Tongue (tissue), 3 donors: ENCODE data around the gene ZFP57. TPM values are rescaled to one million over a fixed set of nuclear protein-coding genes. Genes with fewer than 3 reads are reported as not detected.

ENCODE experiments used
- DNase-seq: peaks from one replicate; pipeline ENCODE4 v3.0.0-alpha.2; 2015
- small RNA-seq: library from RNA; depleted of rRNA; stranded (forward); fragments of <200 nt; gene quantifications from one replicate; pipeline ENCODE3, GENCODE V24; 2014; ENCODE audit warnings: low replicate concordance
- total RNA-seq: library from RNA; depleted of rRNA; stranded (reverse); fragments of >200 nt; gene quantifications from one replicate; pipeline ENCODE4 v1.2.3, GENCODE V29; 2014

Gene ZFP57
- total RNA-seq, 1 donor from 2014 or later: not detected

GRCh38 chr6:29625337-29625930, 55.5 kb downstream of the ZFP57 start:
- no peak for DNase-seq

DNA sequence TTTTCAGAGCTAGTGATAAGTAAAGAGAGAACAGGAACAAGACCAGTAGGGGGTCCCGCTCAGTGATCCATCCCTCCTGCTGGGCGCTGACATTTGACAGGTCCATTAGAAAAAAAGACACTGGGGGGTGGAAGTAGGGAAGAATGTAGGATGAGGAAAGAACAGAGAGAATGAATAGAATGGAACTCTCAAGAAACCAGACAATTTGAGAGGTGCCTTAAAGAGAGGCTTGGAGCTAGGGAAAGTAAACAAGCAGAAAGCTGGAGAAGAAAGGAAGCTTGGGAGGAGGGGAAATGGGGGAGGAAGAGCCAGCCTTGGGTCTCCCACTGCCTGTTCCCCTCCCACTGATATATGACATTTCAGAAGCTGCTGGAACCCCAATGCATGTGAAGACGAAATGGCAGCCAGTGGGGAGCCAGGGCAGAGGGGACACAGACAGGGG, 56.4 kb downstream of the ZFP57 start:
- no peak for DNase-seq

Small RNA genes lying within 50 kb of the gene (small RNA-seq; reads per million reads assigned to genes)
- not detected for gene SUMO2P1

Other genes starting within 250 kb of the ZFP57 start
- gene OR10C1, start 241.8 kb downstream of the ZFP57 start, total RNA-seq: not detected
- gene OR11A1, start 224.1 kb downstream of the ZFP57 start, total RNA-seq: not detected
- gene OR2H1, start 224.0 kb downstream of the ZFP57 start, total RNA-seq: not detected
- not detected for gene MAS1L, start 193.2 kb downstream of the ZFP57 start, total RNA-seq
- gene UBD, start 121.4 kb downstream of the ZFP57 start, total RNA-seq: not detected
- gene OR2H2, start 96.0 kb downstream of the ZFP57 start, total RNA-seq: not detected
- 33.0 TPM for gene GABBR1, start 48.0 kb downstream of the ZFP57 start, total RNA-seq
- not detected for gene MOG, start 24.1 kb downstream of the ZFP57 start, total RNA-seq
- 33.3 TPM for gene HLA-F, start 42.3 kb upstream of the ZFP57 start, total RNA-seq
- gene HLA-G, start 146.7 kb upstream of the ZFP57 start, total RNA-seq: not detected